Right renal cortex interstitium (tissue), 3 donors: ENCODE results near the gene PPP3CA. TPM values are rescaled to one million over a fixed set of nuclear protein-coding genes. Genes with fewer than 3 reads are reported as not detected.

Experiments
- DNase-seq, 3 donors: peaks; one replicate each; pipeline ENCODE4 v3.0.0-alpha.2; 2013; ENCODE audit warnings: low read depth in 3 of 3, low spot score in 2 of 3
- polyA plus RNA-seq, 3 donors: library from polyadenylated mRNA; unstranded; fragments of 120-200 nt; gene quantifications; one replicate each; pipeline ENCODE4 v1.2.1, GENCODE V29; 2013; ENCODE audit not compliant: insufficient read length in 3 of 3

PPP3CA gene
- polyA plus RNA-seq, 3 donors, result 50.0 to 53.7 (median 51.9) TPM

DNA sequence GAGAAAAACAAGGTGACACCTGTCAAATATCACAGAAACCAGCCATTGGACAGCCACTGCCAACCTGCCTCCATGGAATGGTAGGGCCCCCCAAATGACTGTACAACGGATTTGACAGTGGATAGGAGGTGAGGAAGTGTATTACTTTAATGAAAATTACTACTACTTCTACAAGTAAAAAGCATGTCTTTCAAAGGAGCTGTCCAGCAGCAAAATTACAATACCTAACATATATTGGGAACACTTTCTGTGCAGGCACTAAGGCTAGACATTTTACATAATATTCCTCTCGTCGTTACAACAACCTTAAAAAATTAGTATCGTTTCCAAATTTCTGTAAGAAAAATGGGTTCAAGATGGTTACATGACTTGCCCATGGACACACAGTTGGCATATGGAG is 14.9 kb downstream of the PPP3CA start:
- no peak for DNase-seq

DNA sequence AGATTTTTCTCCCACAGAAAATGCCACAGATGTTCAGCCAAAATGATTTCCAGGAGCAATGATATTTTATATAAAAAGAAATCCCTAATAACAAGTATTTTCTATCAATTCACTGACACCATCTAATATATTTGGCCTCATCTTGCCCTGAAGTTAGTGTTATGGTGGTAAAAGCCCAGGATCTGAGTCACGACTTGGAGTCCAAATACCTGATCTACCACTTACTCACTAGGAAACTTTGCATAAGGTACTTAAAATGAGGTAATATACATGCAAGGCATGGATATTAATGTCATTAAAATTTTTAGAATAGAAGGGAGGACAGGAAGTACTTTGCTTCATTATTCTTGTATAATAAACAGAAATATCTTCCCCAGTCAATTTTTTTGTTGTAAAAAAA is 16.3 kb downstream of the PPP3CA start:
- DNase-seq, result no peak

DNA sequence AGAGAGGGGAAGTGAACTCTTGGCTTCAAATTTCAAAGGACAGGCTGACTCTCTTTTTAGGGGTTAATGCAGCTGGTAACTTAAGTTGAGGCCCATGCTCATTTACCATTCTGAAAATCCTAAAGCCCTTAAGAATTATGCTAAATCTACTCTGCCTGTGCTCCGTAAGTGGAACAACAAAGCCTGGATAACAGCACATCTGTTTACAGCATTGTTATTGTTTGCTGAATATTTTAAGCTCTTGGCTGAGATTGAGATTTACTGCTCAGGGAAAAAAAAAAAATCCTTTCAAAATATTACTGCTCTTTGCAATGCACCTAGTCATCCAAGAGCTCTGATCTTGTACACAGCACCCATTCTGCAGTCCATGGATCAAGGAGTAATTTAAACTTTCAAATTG is 17.7 kb downstream of the PPP3CA start:
- no peak for DNase-seq

DNA sequence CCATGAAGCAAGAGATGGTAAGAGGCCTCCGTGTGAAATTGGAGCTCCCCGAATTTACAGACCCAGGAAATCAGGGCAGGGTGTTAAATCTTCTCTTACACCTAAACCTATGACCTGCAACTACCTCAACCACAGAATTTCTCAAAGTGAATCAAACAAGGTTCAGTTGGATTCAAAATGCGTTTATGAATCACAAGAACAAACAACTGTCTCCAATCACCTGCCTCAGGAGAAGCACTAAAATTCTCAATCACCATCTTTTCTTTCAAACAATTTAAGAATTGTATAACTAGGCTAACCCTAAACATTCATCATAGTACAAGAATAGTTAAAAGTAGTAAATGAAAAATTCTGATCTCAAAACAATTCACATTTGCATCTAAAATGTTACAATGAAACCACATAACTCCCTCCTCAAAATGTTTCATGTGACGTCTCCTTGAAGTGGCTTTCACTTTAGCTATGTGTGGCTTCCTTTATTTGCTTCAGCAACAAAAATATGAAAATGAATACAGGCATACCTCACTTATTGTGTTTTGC is 19.2 kb downstream of the PPP3CA start:
- DNase-seq, result no peak

DNA sequence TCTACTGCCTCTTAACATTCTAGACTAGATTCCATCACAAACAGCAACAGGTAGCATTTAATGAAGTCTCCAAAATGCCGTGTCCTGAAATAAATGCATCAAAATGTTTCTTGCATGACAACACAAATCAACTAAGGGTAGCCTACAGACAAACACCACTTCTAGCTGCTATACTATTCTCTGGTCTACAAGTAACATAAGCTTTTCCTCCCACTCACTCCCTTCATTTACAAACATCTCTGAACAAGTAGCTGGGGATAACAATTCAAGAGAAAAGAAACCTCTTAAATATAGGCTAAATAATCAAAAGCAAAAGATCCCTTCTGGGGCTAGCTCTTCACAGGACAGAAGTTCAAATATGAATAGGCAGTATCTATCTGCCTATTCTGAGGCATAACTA is 20.8 kb downstream of the PPP3CA start:
- DNase-seq, result no peak

DNA sequence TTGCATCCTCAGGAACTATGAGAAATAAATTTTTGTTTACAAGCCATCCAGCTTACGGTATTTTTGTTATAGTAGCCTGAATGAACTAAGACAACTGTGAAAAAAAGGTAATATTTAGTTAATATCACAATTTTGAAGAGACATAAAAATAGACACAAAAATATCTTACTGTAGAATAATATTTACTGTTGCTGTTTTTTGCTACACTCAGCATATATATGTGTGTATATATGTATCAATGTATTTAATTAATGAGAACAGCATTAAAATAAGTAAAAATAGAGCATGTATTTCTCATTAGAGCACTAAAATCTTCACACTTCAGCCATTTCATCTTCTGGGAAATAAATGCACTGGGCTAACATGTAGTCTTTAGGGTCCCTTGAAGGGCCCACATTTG is 24.6 kb downstream of the PPP3CA start:
- DNase-seq, result no peak

DNA sequence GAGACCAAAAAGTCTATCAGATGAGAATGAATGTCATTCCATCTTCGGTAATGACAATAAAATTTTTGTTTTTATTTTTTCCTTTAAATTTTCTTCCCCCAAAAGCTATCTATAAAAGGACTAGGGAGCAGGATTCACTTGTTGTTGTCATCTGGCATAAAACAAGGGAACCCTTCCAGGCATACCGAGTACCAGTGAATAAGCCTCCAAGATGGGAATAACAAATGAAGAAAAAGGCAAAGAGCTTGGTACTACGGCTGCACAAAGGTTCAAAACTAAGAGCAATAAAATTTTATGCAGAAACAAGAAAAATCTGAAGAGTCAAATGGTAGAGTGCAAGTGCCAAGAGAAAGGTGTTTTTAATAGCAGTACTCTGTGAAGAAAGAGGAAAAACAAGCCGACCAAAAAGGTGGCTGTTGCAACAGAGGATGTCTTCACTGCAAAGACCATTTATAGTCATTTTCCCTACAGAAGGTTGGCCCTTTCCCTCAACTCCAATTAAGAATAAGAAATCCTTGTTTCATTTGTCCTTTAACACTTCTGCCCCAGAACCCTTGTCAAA is 25.8 kb downstream of the PPP3CA start:
- DNase-seq, result no peak

DNA sequence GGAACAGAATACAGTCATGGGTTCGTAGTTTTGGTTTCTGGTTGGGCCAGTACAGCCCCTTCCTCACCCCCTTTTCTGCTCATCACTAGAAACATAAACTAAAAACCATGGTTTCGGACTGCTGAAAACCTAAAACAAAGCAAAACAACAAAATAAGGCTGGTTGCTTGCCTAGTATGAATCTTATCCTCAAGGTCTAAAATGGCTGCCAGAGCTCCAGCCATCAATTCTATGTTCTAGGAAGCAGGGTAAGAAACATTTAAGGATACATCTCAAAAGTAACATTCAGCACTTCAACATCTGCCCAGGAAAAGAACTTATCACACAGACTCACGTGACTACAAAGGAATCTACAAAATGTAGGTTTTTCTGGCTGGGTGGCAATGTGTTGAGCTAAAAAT is 31.5 kb downstream of the PPP3CA start:
- no peak for DNase-seq

DNA sequence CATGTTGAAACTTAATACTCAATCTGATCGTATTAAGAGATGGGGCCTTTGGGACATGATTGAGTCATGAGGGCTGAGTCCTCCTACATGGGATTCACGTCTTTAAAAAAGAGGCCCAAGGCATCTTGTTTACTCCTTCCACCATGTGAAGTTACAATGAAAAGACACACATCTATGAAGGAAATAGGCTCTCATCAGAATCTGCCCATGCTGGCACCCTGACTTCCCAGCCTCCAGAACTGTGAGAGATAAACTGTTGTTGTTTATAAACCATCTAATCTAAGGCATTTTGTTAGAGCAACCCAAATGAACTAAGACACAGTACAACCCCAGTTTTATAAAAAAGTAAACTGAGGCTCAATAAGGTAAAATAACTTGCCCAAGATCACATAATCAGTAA is 32.3 kb downstream of the PPP3CA start:
- DNase-seq, result no peak

DNA sequence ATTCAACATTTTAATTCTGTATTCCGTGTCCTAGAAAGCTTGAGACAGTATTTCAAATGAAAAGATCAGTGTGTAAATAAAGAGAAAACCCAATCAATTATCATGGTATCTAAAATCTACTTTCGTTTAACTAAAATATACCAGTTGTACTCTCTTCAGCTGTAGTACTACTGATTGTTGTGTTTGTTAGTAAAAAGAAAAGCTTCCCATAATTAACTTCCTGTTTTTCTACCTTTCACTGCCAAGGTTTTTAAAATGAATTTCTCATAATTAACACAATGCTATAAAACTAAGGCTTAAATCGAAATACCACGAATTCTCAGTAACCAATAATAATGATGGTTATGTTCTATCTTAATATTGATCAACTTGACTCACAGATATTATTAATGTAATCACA is 37.4 kb downstream of the PPP3CA start:
- DNase-seq, result no peak

DNA sequence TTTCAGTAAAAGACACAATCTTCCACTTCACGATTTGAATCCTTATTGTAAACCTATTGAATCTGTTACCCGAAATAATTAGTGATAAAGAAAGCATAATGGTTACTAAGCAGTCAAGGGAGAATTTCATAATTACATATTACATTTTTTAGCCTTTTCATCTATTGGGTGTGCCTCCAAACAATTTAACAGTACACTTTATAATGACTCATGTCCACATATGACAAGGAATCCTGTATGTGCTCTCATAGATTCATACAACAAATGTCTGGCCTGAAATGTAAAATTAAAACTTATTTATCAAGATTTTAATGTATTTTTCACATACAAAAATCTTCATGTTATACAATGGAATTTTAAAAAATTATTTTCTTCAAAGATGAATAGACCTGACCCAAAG is 39.4 kb downstream of the PPP3CA start:
- DNase-seq, result no peak

DNA sequence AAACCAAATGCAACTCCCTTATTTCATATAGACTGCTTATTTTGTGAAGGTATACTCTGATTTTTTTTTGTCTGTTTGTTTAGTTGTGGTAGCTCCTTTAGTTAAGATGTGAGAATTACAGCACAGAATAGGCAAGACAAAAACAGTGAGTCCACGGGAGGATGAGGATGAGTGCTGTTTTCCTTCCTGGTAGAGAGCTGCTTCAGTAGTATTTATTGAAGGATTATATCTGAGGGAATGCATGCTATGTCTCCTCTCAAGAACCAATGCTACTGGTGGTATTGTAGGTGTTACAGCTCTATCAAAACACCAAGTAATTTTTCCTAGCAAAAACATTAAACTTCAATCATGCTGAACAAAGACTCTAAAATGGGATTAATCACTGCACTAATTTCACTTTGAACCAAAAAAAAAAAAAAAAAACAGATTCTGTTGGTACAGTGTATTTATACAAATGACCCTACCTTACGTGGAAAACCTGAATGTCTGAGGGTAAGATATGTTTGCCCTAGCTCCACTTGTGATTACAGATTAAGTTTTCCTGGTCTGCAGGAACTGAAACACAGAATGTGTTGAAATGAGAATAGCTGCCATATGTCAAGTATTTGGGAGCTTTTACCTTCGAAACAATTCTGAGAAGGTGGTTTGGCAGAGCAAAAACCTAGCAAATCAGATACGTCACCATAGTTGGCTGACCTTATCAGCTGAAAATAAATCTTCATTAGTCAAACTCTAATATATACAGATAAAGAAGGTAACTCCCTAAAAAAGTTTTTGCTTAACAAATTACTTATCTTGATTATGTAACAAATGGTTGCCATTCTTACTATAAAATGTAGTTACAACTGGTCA is 40.3 kb downstream of the PPP3CA start:
- DNase-seq, result no peak

DNA sequence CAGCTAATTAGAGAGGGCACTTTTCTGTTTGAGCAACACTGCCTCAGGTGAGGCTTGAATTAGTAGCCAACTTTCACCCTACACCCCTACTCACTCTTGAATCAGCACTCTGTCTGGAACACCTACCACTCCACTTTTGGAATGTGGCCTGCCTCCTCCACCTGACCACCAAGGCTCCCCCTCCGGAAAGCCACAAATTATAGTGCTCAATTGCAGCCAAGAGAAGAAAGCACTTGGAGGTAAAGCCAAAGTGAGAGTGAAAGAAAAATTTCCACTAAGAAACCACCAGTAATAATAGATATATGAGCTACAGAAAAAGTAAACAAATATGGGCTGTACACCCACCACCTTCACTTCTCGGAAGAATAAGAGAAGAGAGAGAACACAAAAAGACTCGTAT is 41.1 kb downstream of the PPP3CA start:
- DNase-seq, result no peak

DNA sequence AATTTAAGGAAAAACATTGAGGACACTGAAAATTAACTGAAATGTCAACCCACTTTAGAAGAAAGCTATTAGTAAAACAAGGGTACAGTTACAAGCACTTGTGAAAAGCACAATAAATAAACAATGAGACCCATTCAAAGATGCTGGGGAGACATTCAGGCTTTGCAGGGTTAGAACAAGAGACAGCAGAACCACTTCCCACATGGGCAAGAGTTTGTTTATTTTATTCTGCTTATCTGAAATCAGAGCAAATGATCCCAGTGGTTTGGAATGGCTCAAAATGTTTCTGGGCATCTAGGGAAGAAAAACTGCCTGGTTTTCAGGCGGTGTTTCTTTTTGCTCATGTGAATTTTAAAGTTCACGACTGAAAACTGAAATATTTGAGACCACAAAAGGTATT is 42.4 kb downstream of the PPP3CA start:
- no peak for DNase-seq

DNA sequence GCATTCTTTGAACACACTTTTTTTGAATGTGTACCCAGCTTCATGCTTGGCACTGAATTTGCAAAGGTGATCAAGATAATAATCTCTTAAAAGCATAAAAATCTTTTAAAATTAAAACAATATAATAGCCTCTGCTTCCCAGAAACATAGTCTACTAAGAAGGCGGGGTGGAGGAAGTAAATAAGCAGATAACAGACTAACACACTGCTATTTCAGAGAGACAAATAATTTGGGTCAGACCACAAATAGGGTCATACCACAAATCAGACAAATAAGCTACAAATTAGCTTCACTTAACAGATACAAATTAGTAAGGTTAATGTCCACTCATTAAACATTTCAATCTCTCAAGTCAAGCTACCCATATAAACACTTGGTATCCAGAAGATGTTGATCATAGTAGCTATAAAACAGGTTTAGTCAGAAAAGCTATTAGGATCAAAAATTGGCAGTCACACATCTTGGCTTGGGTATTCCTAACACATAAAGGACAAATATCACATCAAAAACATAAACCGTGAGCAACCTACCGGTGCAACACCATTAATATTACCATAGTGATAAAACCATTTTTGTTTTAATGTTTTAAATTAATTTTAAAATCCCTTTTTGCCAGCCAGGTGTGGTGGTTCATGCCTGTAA is 47.3 kb downstream of the PPP3CA start:
- DNase-seq, result no peak

DNA sequence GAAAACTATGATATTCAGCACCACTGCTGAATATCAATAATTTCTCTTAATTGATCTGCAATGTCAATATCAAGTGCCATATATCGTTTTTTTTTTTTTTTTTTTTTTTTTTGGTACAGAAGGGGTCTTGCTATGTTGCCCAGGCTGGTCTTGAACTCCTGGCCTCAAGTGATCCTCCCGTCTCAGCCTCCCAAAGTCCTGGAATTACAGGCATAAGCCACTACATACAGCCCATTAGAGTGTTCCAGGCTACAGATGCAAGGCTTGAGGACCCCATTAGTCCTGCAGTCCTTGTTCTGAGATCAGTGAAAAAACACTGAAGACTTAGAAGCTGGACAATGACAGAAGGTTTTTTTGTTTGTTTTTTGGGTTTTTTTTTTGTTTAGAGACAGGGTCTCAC is 48.3 kb downstream of the PPP3CA start:
- DNase-seq, result no peak

DNA sequence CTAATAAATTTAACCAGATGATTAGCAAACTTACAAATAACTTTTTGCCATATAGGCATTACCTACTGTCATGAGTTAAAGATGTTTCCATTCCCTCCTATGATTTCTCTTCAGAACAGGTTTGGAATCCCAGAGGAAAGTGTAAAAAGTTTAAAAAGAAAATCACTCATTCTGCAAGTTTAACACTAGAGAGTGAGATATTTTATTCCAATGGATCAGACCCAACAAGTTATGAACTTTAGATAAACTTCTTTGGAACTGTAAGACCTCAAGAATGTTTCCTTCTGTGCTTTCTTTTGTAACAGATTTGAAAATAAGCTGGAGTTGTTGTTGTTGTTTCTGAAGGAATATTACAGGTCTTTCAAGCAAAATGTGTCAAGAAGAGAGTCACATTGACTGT is 51.6 kb downstream of the PPP3CA start:
- no peak for DNase-seq

DNA sequence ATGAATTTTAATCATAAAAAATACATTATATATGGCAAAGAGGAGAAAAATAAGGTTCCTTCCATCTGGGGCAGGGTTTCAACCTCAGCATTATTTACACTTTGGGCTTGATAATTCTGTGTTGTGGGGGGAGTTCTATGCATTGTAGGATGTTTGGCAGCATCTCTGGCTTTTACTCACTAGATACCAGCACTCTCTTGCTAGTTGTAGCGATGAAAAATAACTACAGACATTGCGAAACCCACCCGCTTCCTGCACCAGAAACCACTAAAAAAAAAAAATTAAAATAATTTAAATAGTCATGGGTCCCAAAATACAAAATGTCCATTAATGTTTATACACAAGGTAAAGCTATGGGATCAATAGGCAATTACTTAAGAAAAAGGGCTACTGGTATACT is 52.7 kb downstream of the PPP3CA start:
- DNase-seq, result no peak

DNA sequence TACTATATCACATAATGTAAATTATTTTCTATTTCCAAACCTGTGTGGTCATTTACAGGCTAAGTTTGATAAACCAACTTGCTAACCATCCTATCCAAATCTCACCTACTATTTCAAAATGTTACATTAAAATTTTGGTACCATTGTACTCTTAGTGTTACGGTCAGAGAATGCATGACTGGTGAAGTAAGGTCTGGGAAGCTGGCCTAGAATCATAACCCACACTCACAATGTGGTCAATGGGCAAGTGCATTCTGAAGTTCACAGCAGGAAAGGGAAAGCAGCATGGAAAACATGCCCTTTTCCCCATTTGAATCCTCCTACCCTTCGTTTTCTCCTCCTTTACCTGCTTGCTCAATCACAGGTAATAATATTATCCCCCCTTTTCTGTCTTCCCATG is 54.4 kb downstream of the PPP3CA start:
- no peak for DNase-seq

DNA sequence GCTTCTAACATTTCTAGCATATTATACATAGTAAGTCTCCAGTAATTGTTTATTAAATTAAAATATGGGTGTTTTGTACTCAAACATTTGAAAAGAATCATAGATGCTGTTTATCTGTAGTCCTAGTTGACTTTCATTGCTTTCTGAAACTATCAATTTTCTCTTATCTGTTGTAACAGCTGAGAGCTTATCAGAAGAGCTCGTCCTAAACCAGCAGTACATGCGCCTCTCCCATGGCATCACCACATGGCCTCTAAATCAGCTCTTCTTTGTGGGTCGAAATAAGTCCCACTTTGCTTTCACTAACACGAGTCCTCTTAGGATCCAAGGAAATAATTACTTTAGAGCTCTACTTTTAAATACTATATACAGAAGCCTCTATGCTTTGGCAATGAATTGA is 55.1 kb downstream of the PPP3CA start:
- no peak for DNase-seq

DNA sequence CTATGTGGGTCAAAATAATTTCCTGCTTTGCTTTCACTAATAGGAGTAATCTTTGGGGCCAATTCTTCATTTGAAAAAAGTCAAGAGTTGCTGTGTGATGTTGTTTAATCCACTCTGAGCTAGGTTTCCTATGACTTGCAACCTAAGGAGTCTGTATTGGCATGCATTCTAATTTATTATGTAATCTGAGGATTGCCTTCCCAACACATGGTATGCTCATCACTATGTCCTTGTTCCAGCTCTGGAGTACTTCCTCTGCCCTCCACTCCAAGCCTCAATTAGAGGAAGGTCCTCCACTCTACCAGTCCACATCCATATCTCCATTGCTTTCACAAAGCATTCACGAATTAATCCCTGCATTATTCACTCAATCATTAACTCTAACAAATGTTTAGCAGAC is 56.1 kb downstream of the PPP3CA start:
- no peak for DNase-seq

DNA sequence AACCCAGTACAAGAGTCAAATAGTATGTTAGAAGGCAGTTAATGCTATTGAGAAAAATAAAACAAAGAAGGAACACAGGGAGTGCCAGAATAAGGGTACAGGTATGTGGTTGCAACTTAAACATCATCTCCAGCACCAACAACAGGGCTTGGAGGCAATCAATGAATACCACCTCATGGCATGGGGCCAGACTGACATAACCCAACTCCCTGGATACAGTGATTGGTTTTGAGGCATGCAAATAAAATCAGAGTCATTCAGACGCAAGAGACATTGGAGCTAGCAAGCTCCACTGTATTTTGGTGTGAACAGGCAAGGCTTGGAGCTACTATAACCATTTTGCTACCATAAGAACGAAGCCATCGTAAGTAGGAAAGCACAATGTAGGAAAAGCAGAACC is 56.7 kb downstream of the PPP3CA start:
- no peak for DNase-seq
